Tibial nerve (tissue), 4 donors: ENCODE data around the gene RHOC. TPM values are rescaled to one million over a fixed set of nuclear protein-coding genes. Genes with fewer than 3 reads are reported as not detected.
A peak's percentile ranks its signal among the peaks of the same experiment; 100 is the strongest.

ENCODE experiments used
- DNase-seq, 2 donors: peaks; one replicate each; pipeline ENCODE4 v3.0.0-alpha.2; 2019; ENCODE audit warnings: low spot score in 2 of 2
- H3K27ac ChIP-seq, 4 donors: fragments of 200-600 bp; sonication (generic) in 3 of 4; one replicate each; pipeline ENCODE4 v1.5.1; 2017 to 2019; ENCODE audit warnings: mild to moderate bottlenecking in 1 of 4
- H3K27me3 ChIP-seq, 2 donors: fragments of 200-600 bp; sonication (generic) in 1 of 2; one replicate each; pipeline versions ENCODE4 v1.5.1 to v1.6.0; 2017 to 2019
- H3K36me3 ChIP-seq, 3 donors: fragments of 200-600 bp; sonication (generic); one replicate each; pipeline ENCODE4 v1.5.1; 2018 to 2019
- H3K4me1 ChIP-seq, 4 donors: fragments of 200-600 bp; sonication (generic) in 3 of 4; one replicate each; pipeline ENCODE4 v1.5.1; 2017 to 2019
- H3K4me3 ChIP-seq, 4 donors: fragments of 200-600 bp; sonication (generic) in 3 of 4; one replicate each; pipeline ENCODE4 v1.5.1; 2017 to 2019; ENCODE audit warnings: mild to moderate bottlenecking in 1 of 4, moderate library complexity in 1 of 4
- H3K9me3 ChIP-seq, 4 donors: fragments of 200-600 bp; sonication (generic) in 3 of 4; one replicate each; pipeline ENCODE4 v1.5.1; 2017 to 2019
- CTCF ChIP-seq, 5 experiments: fragments of 200-600 bp in 3 of 5; fragments of 450-650 bp in 2 of 5; sonication (generic) in 3 of 5; IDR thresholded peaks; one replicate each; pipeline ENCODE4 v1.5.1; 2016 to 2019; ENCODE audit warnings: antibody characterized with exemption in 5 of 5, mild to moderate bottlenecking in 3 of 5, moderate library complexity in 2 of 5
- EP300 ChIP-seq, 2 donors: sonication (generic); formaldehyde crosslinking; IDR thresholded peaks; one replicate each; pipeline ENCODE4 v1.6.1; 2017; ENCODE audit warnings: antibody characterized with exemption in 2 of 2, mild to moderate bottlenecking in 1 of 2
- POLR2A ChIP-seq, 2 donors: fragments of 450-650 bp; IDR thresholded peaks; one replicate each; pipeline ENCODE4 v1.6.1; 2017; ENCODE audit warnings: antibody characterized with exemption in 2 of 2, mild to moderate bottlenecking in 2 of 2, moderate library complexity in 2 of 2
- WGBS, 2 donors: methylation state at CpG; one replicate each; pipeline ENCODE4 v1.1.5; 2018; 5-methylcytosine and 5-hydroxymethylcytosine counted together
- total RNA-seq, 4 donors: library from RNA; depleted of rRNA; stranded (reverse); fragments of >200 nt; gene quantifications; one replicate each; pipeline ENCODE4 v1.1.0, GENCODE V29; 2016

Gene RHOC
- total RNA-seq, 4 donors from 2014 or later: 225 to 297 (median 293) TPM

- no peaks in the 10 kb centered on the region for H3K36me3 ChIP-seq
- TF ChIP-seq EP300 (IDR thresholded peaks at IDR 0.05) (peak in 1 of 2 donors; percentile 54), POLR2A (IDR thresholded peaks at IDR 0.05) (peak in 1 of 2 donors; percentile 55), CTCF (IDR thresholded peaks at IDR 0.05) (no peak)
- DNase-seq: peak; percentile 96 to 97
- WGBS, 2 donors: 0% methylated on average over 17 to 26 of the region's 51 CpGs
- H3K9me3 ChIP-seq: no peaks in the 10 kb centered on the region
- peak within 1 kb of the TSS; percentile 65 to 82 (median 81) for H3K4me3 ChIP-seq
- H3K27ac ChIP-seq: peak within 1 kb of the TSS; percentile 53 to 80 (median 64)
- peaks cover 0 to 32% (median 14%) of the 10 kb centered on the region in 4 donors for H3K4me1 ChIP-seq
- H3K27me3 ChIP-seq: peaks cover 0 to 4% of the 10 kb centered on the region in 2 donors
Measured at GRCh38 chr1:112715264-112716053, 8.5 kb upstream of the RHOC start, which contains the start of gene PPM1J. PPM1J (minus strand) TSS chr1:112715332; CDS start chr1:112715301, 31 bp downstream.

GRCh38 chr1:112714313-112715263 is 7.7 kb upstream of the RHOC start:
- no peaks in the 10 kb centered on the region for H3K9me3 ChIP-seq
- H3K4me3 ChIP-seq: peak overlapping the region; percentile 65 to 82 (median 81)
- H3K27ac ChIP-seq: peak overlapping the region in 3 of 4 donors; percentile 53 to 80 (median 55)
- peaks cover 0 to 32% (median 14%) of the 10 kb centered on the region in 4 donors for H3K4me1 ChIP-seq
- DNase-seq: no peak
- WGBS, 2 donors: 3 to 6% methylated on average over 22 to 45 of the region's 86 CpGs
- TF ChIP-seq CTCF (IDR thresholded peaks at IDR 0.05): peak in 1 of 5 experiments; percentile 17
- no peak for TF ChIP-seq POLR2A (IDR thresholded peaks at IDR 0.05)
- no peaks in the 10 kb centered on the region for H3K36me3 ChIP-seq
- H3K27me3 ChIP-seq: peaks cover 0 to 4% of the 10 kb centered on the region in 2 donors

- Histone ChIP-seq H3K36me3 (no peaks in the 10 kb centered on the region), H3K9me3 (no peaks in the 10 kb centered on the region), H3K4me3 (peak overlapping the region; percentile 65 to 82 (median 81)), H3K27me3 (no peaks in the 10 kb centered on the region), H3K4me1 (peaks cover 0 to 28% (median 11%) of the 10 kb centered on the region in 4 donors), H3K27ac (peak overlapping the region in 2 of 4 donors; percentile 55 to 80)
- TF ChIP-seq EP300 (IDR thresholded peaks at IDR 0.05) (no peak), POLR2A (IDR thresholded peaks at IDR 0.05) (no peak)
- 63 to 70% methylated on average over 11 to 14 of the region's 14 CpGs for WGBS, 2 donors
- DNase-seq: no peak
Measured at GRCh38 chr1:112713466-112714312, 6.8 kb upstream of the RHOC start.

GRCh38 chr1:112712701-112713128 is 5.8 kb upstream of the RHOC start:
- Histone ChIP-seq H3K27ac (no peak overlapping the region), H3K9me3 (no peaks in the 10 kb centered on the region), H3K27me3 (no peaks in the 10 kb centered on the region), H3K36me3 (no peaks in the 10 kb centered on the region), H3K4me1 (peaks cover 0 to 25% (median 10%) of the 10 kb centered on the region in 4 donors), H3K4me3 (no peak overlapping the region)
- TF ChIP-seq EP300 (IDR thresholded peaks at IDR 0.05) (no peak), POLR2A (IDR thresholded peaks at IDR 0.05) (no peak), CTCF (IDR thresholded peaks at IDR 0.05) (no peak)
- 80 to 86% methylated on average over 9 of the region's 9 CpGs for WGBS, 2 donors
- DNase-seq: no peak

- DNase-seq: no peak
- H3K4me1 ChIP-seq: peaks cover 0 to 29% (median 12%) of the 10 kb centered on the region in 4 donors
- no peaks in the 10 kb centered on the region for H3K27me3 ChIP-seq
- no peaks in the 10 kb centered on the region for H3K36me3 ChIP-seq
- no peak overlapping the region for H3K4me3 ChIP-seq
- 85 to 90% methylated on average over 7 of the region's 7 CpGs for WGBS, 2 donors
- H3K9me3 ChIP-seq: no peaks in the 10 kb centered on the region
- H3K27ac ChIP-seq: no peak overlapping the region
- no peak for TF ChIP-seq CTCF (IDR thresholded peaks at IDR 0.05)
- TF ChIP-seq EP300 (IDR thresholded peaks at IDR 0.05): no peak
Measured at GRCh38 chr1:112712191-112712590, 5.3 kb upstream of the RHOC start.
